ENCODE data around the gene TOB1. TPM values are rescaled to one million over a fixed set of nuclear protein-coding genes. Genes with fewer than 3 reads are reported as not detected.
A peak's percentile ranks its signal among the peaks of the same experiment; 100 is the strongest.
"Not testable (repeated sequence)": the region's sequence is repeated elsewhere in the genome, so short reads cannot be mapped to it uniquely, and the experiment has no call there.

TOB1 gene
- polyA plus RNA-seq, 3 donors, result 34.5 to 36.1 (median 35.4) TPM

- DNase-seq (ENCODE audit: extremely low read depth in 1 of 11, low read depth in 9 of 11, low spot score in 4 of 11), result not testable (repeated sequence)
These were observed 6.4 kb downstream of the TOB1 start for GRCh38 chr17:50859727-50860126.

GRCh38 chr17:50858486-50859225 lies 7.5 kb downstream of the TOB1 start:
- DNase-seq (ENCODE audit: extremely low read depth in 1 of 11, low read depth in 9 of 11, low spot score in 4 of 11), result no peak

DNA sequence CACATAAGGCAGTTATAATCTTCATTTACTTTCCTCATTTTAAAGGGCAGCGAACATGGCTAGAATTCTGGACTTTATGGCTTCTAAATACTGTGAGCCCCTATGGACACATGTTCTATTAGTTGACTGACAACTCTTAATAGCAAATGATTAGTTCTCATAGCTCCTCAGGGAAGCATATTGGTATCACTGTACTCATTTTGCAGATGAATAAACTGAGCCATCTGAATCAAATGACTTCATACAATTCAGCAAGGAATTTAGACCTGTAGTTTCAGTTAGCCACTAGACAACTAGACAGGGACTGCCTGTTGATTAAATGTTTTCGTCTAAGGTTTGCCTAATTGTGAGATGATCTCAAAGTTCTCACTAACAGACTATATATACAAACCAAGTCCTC lies 9.7 kb downstream of the TOB1 start:
- no peak for DNase-seq (ENCODE audit: extremely low read depth in 1 of 11, low read depth in 9 of 11, low spot score in 4 of 11)

GRCh38 chr17:50855708-50856330 lies 10.3 kb downstream of the TOB1 start:
- no peak for DNase-seq (ENCODE audit: extremely low read depth in 1 of 11, low read depth in 9 of 11, low spot score in 4 of 11)

GRCh38 chr17:50853781-50854180 lies 12.4 kb downstream of the TOB1 start:
- DNase-seq (ENCODE audit: extremely low read depth in 1 of 11, low read depth in 9 of 11, low spot score in 4 of 11), result no peak

DNA sequence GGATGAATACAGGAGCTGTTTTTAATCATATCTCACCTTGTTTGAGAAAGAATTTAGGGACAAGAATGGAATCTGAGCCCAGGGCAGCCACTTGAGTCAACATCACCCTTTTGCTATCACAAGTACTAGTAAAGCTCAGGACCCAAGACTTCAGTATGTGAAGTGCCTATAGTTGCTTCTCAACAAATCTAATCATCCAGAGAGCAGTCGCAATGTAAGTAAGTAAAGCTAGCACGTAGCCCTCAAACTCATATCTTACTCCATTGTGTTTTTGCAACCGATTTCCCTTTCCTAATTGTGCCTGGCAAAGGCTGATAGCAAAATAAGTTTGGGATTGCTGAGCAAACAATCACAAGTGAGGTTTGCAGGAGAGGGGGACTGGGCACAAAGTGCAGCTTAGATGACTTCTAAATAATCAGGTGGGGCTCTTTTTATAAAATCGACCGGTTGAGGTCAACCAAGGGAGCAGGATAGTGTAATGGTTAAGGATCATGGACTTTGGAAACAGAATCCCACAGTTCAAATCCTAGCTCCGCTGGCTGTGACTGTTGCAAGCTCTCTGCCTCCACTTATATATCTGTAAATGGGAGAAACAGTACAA lies 13.0 kb downstream of the TOB1 start:
- no peak for DNase-seq (ENCODE audit: extremely low read depth in 1 of 11, low read depth in 9 of 11, low spot score in 4 of 11)

GRCh38 chr17:50850640-50851039 lies 15.5 kb downstream of the TOB1 start:
- no peak for DNase-seq (ENCODE audit: extremely low read depth in 1 of 11, low read depth in 9 of 11, low spot score in 4 of 11)

GRCh38 chr17:50848711-50849110 lies 17.4 kb downstream of the TOB1 start:
- no peak for DNase-seq (ENCODE audit: extremely low read depth in 1 of 11, low read depth in 9 of 11, low spot score in 4 of 11)

GRCh38 chr17:50848039-50848438 lies 18.1 kb downstream of the TOB1 start:
- no peak for DNase-seq (ENCODE audit: extremely low read depth in 1 of 11, low read depth in 9 of 11, low spot score in 4 of 11)

DNA sequence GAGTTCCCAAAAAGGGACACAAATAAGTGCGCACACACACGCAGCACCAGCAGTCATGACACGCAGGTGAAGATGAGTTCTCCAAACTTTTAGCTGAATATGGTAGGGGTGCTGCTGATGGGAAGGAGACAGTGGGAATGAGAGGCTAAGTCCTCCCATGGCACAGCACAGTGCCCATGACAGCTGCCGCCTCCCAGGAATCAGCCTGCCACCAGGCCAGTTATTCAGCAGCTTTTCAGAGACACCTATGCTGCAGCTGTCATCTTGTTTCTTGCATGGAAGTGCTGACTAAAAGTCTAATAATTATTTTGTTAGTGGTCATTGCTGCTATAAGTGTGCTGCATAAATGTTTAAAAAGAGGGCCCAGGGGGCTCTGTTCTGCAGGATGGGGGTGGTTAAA lies 18.6 kb downstream of the TOB1 start:
- DNase-seq (ENCODE audit: extremely low read depth in 1 of 11, low read depth in 9 of 11, low spot score in 4 of 11), result no peak

- DNase-seq (ENCODE audit: extremely low read depth in 1 of 11, low read depth in 9 of 11, low spot score in 4 of 11), result no peak
These were observed 20.7 kb downstream of the TOB1 start for GRCh38 chr17:50845240-50846147.

- DNase-seq (ENCODE audit: extremely low read depth in 1 of 11, low read depth in 9 of 11, low spot score in 4 of 11), result no peak
These were observed 21.9 kb downstream of the TOB1 start for GRCh38 chr17:50844117-50844700.

DNA sequence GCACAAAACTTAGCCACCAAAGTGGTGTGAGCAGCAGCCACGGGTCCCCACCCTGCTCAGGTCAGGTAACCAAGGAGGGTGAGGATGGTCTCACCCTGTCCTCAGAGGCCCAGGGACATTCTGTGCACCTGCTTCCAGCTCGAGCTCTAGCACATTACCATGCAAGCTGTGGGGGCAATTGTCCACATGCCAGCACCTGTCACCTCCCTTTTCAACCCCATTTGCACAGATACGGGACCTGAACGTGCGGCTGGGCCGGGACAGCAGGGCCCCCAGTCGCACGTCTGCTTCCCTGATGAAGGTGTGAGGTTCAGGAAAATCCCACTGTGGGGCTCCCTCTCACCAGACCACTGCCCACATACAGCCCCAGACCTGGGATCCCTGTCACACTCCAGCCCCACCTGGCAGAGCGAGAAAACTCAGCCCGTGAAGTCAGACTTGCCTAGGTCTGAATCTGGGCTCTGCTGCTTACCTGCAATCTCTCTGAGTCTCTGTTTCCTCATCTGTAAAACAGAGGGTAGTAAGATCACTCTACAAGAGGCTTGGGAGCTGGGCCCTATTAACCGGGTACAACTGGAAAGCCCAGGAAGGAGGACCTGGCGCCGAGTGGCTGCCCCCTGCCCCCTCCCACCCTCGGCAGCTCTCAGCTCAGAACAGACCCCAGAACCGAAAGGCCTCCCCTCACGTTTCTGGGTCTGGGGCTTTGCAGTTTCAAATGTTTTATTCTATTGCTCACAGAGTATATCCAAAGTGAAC lies 22.8 kb downstream of the TOB1 start:
- DNase-seq (ENCODE audit: extremely low read depth in 1 of 11, low read depth in 9 of 11, low spot score in 4 of 11), result no peak

- no peak for DNase-seq (ENCODE audit: extremely low read depth in 1 of 11, low read depth in 9 of 11, low spot score in 4 of 11)
These were observed 23.5 kb downstream of the TOB1 start for GRCh38 chr17:50842506-50843149.

DNA sequence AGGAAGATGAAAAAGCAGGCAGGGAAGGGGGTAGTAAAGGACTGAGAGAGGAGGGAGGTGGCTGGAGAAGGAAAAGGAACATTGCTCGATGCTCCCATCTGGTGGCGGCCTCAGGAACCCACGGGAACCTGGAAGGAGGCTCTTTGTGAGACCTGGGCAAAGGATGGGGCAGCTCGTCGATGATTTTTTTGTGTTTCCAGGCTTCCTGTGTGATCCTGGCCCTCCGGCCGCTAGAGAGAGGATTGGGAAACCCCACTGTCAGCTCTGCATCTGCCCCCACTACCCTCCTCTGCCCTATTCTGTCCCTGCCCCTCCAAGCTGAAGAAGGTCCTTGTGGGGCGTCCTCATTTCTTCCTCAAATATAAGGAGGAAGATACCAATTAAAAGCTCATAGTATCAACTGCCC lies 24.2 kb downstream of the TOB1 start:
- DNase-seq (ENCODE audit: extremely low read depth in 1 of 11, low read depth in 9 of 11, low spot score in 4 of 11), result peak in 5 of 11 donors; percentile 38 to 67 (median 61)

GRCh38 chr17:50841277-50841948 lies 24.7 kb downstream of the TOB1 start:
- DNase-seq (ENCODE audit: extremely low read depth in 1 of 11, low read depth in 9 of 11, low spot score in 4 of 11), result no peak

- no peak for DNase-seq (ENCODE audit: extremely low read depth in 1 of 11, low read depth in 9 of 11, low spot score in 4 of 11)
These were observed 25.8 kb downstream of the TOB1 start for GRCh38 chr17:50840311-50840851.

Measured in renal cortex interstitium (tissue), 11 donors.